GM12874 (cell line): ENCODE results near the gene APBB2.

Experiments
- TF ChIP-seq, protein P1 (sequence below): IDR thresholded peaks from 2 replicates; pipeline ENCODE4 v1.5.1; 2011; ENCODE audit warnings: low read depth, mild to moderate bottlenecking, control low read depth, low read length, moderate library complexity; ENCODE audit not compliant: insufficient read depth

The APBB2 gene

DNA sequence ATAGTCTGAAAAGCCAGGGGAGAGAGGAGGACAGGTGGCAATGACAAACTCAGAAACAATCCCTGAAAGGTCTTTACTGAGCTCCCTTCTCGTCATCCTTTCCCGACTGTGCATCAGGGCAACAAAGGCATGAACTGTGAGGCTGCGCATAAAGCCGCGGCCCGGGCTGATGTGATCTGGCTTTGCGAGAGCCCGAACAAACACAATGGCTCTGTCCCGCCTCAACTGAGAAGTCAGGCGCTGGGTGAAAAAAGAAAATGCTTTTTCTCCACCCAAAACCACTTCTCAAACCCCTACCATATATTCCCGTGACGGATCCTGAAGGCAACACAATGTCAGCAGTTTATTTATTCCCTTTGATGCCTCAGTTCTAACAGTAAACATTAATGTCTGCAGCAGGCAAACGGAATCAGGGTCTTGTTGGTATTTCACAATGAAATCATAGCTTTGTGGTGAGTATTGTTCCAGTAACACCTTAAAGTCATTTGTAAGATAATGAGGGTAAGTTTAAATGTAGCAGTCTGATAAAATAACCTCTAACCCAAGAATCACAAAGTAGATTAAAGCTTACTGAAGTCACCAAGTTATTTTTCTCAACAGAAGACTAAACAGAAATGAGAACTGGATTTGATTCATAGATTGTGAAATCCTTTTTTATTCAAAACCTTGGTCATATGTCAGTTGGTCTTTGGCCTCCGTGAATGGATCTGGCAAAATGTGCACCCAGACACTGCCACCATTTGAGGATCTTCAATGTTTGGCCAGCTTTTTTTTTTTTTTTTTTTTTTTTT is 67.4 kb downstream of the APBB2 start:
- TF ChIP-seq, protein P1, sequence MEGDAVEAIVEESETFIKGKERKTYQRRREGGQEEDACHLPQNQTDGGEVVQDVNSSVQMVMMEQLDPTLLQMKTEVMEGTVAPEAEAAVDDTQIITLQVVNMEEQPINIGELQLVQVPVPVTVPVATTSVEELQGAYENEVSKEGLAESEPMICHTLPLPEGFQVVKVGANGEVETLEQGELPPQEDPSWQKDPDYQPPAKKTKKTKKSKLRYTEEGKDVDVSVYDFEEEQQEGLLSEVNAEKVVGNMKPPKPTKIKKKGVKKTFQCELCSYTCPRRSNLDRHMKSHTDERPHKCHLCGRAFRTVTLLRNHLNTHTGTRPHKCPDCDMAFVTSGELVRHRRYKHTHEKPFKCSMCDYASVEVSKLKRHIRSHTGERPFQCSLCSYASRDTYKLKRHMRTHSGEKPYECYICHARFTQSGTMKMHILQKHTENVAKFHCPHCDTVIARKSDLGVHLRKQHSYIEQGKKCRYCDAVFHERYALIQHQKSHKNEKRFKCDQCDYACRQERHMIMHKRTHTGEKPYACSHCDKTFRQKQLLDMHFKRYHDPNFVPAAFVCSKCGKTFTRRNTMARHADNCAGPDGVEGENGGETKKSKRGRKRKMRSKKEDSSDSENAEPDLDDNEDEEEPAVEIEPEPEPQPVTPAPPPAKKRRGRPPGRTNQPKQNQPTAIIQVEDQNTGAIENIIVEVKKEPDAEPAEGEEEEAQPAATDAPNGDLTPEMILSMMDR, result no peak

DNA sequence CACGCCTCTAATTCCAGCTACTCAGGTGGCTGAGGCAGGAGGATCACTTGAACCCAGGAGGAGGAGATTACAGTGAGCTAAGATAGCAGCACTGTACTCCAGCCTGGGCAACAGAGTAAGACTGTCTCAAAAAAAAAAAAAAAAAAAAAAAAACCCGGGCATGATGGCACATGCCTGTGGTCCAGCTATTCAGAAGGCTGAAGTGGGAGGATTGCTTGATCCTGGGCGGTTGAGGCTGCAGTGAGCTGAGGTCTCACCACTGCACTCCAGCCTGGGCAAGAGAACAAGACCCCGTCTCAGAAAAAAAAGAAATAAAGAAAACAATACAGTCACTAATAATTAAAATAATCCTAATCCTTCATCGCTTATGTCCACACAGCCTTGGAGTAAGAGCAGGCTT is 68.1 kb downstream of the APBB2 start:
- TF ChIP-seq, protein P1, result no peak

DNA sequence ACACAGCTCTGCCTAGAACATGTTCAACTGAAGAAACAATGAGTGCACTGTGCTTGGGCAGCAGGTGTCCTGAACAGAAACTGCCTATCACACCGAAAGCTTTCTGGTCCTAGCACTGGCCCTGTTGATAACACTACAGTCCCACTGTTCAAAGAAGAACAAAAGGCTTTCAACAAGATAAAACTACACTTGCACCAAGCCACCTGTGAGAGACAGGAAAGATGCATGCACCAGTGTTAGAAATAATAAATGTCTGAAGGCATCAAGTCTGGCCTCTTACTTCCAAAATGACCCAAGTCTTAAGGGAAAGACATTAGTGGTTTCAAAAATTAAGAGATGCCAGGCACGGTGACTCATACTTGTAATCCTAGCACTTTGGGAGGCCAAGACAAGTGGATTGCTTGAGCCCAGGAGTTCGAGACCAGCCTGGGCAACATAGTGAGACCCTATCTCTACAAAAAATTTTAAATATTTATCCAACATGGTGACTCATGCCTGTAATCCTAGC is 68.7 kb downstream of the APBB2 start:
- TF ChIP-seq, protein P1, result no peak

DNA sequence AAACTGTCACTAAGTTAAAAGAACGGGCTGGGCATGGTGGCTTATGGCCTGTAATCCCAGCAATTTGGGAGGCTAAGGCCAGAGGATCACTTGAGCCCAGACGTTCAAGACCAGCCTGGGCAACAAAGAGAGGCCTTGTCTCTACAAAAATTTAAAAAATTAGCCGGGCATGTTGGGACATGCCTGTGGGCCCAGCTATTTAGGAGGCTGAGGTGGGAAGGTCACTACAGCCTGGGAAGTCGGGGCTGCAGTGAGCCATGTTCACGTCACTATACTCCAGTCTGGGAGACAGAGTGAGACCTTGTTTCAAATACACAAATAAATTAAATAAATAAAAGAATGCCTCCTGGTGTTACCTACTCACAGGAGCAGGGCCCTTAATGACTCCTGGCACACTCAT is 69.5 kb downstream of the APBB2 start:
- TF ChIP-seq, protein P1, result no peak

DNA sequence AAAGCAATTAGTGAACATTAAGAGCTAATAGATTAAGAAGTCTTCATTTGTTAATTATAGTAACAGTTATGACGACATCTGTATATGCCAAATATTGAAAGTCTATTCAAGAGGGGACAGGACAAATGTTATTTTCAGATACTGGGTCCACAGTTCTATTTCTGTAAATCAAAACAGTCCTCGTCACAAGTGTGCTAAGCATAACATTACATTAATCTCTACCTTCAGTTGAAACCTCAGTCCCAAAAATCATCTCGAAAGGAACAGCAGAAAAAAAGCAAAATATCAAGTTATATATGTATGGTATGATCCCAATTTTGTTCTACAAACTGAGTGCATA is 70.3 kb downstream of the APBB2 start:
- TF ChIP-seq, protein P1, result no peak

DNA sequence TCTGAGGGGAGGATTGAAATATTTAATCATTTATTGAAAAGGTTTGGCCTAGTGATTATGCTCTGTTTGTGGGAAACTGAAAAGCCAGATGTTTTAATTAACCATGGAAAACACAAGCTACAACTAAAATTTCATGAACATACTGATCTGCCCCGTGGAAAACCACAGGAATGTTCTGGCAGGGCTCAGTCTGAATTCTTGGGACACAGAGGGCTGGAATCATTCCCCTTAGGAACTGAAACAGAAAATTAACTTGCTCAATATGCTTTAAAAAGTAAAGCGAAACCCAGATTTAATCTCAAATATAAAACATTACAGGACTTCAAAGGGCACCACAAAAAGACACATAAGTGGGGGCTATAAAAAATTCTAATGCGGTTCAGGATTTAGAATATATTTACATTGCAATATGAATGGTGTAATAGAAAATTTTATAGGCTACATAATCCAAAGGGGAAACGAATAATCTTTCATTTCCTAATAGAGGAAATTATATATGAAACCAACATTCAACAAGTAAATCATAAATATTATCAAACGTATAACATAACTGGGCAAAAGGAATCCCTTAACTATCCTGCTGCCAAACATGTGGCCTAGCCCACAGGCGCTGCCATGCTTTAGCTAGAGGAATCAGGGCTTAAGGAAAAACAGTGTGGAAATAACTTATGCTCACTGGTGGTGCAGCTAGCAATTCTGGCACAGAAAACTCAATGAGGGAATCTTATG is 70.9 kb downstream of the APBB2 start:
- TF ChIP-seq, protein P1, result no peak

DNA sequence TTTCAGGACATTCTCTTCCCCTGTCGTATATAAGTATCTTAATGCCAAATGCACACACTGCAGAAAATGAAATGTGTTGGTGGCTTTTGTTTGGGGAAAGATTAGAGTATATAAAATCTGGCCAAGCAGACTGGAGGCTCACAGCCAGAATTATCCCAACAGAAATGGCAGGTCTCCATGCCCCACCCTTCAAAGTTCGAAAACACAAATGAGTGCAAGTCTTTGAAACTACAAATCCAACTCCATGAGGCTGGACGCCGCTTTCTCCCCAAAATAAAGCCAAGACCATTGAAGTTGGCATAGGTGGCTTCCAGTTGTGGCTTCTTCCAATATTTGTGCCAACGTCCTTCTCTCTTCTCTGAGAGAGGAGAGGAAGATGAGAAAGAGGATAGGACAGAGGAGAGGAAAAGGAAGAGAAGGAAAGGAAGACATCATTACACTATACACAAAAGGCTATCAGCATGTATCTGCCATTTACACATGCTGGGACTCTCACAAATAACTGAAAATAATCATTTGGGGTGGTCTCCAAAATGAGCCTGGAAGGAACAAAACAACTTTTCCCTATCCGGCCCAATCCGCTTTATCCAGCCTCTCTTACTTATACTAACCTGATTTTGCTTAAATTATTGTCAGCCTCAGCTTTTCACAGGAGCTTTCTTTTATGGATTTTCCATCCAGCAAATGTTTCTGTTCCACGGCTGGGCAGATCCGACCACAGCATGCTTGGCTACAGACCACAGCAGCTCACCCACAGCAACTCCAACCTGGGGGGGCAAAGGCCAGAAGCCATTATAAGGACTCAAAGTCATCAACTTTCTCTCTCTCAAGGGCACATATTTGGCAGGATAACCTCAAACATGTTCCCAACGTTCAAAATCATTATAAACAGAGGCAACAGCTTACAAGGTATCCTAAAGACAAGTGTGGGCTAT is 71.7 kb downstream of the APBB2 start:
- TF ChIP-seq, protein P1, result no peak
